ENCODE measurements around the gene MRPL14. TPM values are rescaled to one million over a fixed set of nuclear protein-coding genes. Genes with fewer than 3 reads are reported as not detected.

MRPL14 gene
- total and polyA plus RNA-seq, 9 of the 15 experiments (the other 6 are each of a cell fraction or from before 2014, with no cell fraction given): 126 to 424 (median 165) TPM

- peak; percentile 18 for TF ChIP-seq RBBP5 (IDR thresholded peaks at IDR 0.05; ENCODE audit: borderline replicate concordance, insufficient read depth, low read length, poor library complexity, severe bottlenecking)
- TF ChIP-seq, protein P1, sequence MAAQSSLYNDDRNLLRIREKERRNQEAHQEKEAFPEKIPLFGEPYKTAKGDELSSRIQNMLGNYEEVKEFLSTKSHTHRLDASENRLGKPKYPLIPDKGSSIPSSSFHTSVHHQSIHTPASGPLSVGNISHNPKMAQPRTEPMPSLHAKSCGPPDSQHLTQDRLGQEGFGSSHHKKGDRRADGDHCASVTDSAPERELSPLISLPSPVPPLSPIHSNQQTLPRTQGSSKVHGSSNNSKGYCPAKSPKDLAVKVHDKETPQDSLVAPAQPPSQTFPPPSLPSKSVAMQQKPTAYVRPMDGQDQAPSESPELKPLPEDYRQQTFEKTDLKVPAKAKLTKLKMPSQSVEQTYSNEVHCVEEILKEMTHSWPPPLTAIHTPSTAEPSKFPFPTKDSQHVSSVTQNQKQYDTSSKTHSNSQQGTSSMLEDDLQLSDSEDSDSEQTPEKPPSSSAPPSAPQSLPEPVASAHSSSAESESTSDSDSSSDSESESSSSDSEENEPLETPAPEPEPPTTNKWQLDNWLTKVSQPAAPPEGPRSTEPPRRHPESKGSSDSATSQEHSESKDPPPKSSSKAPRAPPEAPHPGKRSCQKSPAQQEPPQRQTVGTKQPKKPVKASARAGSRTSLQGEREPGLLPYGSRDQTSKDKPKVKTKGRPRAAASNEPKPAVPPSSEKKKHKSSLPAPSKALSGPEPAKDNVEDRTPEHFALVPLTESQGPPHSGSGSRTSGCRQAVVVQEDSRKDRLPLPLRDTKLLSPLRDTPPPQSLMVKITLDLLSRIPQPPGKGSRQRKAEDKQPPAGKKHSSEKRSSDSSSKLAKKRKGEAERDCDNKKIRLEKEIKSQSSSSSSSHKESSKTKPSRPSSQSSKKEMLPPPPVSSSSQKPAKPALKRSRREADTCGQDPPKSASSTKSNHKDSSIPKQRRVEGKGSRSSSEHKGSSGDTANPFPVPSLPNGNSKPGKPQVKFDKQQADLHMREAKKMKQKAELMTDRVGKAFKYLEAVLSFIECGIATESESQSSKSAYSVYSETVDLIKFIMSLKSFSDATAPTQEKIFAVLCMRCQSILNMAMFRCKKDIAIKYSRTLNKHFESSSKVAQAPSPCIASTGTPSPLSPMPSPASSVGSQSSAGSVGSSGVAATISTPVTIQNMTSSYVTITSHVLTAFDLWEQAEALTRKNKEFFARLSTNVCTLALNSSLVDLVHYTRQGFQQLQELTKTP (IDR thresholded peaks at IDR 0.05; ENCODE audit: low read depth in 1 of 2, partially characterized antibody in 2 of 2): peak in 1 of 2 experiments; percentile 48
- no peak for TF ChIP-seq ZNF174 (CRISPR knock-in tag; IDR thresholded peaks at IDR 0.05)
- TF ChIP-seq HBP1 (CRISPR knock-in tag; IDR thresholded peaks at IDR 0.05): 0 out of 2 replicates have a peak, but pooled peaks have one; percentile 63
- no peak for TF ChIP-seq NFATC3 (IDR thresholded peaks at IDR 0.05)
- no peak for TF ChIP-seq HSF4 (CRISPR knock-in tag; IDR thresholded peaks at IDR 0.05; ENCODE audit: borderline replicate concordance)
- TF ChIP-seq RBM15 (IDR thresholded peaks at IDR 0.05; ENCODE audit: insufficient read depth, low read length): no peak
- peak; percentile 66; the same call in 1 of the 2 replicates for TF ChIP-seq ZEB2 (IDR thresholded peaks at IDR 0.05)
- TF ChIP-seq GABPB1 (CRISPR knock-in tag; IDR thresholded peaks at IDR 0.05): no peak; the same call in 1 of the 2 replicates
- TF ChIP-seq ZNF77 (CRISPR knock-in tag; IDR thresholded peaks at IDR 0.05): no peak
- TF ChIP-seq ZBTB11 (CRISPR knock-in tag; IDR thresholded peaks at IDR 0.05): peak in 1 of 3 experiments; percentile 60; a peak in 1 of 6 replicates
- TF ChIP-seq ELF2 (CRISPR knock-in tag; IDR thresholded peaks at IDR 0.05): peak; percentile 72; the same call in 1 of the 2 replicates
- TF ChIP-seq ELF4 (CRISPR knock-in tag; IDR thresholded peaks at IDR 0.05): peak; percentile 60; the same call in 1 of the 2 replicates
- TF ChIP-seq SNRNP70 (optimal IDR thresholded peaks at IDR 0.05; ENCODE audit: low read depth, low read length): no peak
- TF ChIP-seq BRD4 (IDR thresholded peaks at IDR 0.05): peak; percentile 75; the same call in 1 of the 2 replicates
- TF ChIP-seq, protein P2, sequence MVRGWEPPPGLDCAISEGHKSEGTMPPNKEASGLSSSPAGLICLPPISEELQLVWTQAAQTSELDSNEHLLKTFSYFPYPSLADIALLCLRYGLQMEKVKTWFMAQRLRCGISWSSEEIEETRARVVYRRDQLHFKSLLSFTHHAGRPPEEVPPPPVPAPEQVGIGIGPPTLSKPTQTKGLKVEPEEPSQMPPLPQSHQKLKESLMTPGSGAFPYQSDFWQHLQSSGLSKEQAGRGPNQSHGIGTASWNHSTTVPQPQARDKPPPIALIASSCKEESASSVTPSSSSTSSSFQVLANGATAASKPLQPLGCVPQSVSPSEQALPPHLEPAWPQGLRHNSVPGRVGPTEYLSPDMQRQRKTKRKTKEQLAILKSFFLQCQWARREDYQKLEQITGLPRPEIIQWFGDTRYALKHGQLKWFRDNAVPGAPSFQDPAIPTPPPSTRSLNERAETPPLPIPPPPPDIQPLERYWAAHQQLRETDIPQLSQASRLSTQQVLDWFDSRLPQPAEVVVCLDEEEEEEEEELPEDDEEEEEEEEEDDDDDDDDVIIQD (CRISPR knock-in tag; IDR thresholded peaks at IDR 0.05): no peak
Observed at GRCh38 chr6:44073612-44074438, 53.4 kb downstream of the MRPL14 start (continued).

Measured in K562 (cell line).